GOT3 (cell line): ENCODE measurements around the gene TMEM123.
"Not testable (repeated sequence)": the region's sequence is repeated elsewhere in the genome, so short reads cannot be mapped to it uniquely, and the experiment has no call there.

ENCODE experiments used
- DNase-seq: peaks from one replicate; lab custom pipeline; 2025; ENCODE audit warnings: mixed read lengths; lab: John Stamatoyannopoulos, UW

The TMEM123 gene

GRCh38 chr11:102448869-102449224 lies 3.7 kb downstream of the TMEM123 start:
- no peak for DNase-seq

GRCh38 chr11:102447941-102448868 lies 4.4 kb downstream of the TMEM123 start:
- no peak for DNase-seq

GRCh38 chr11:102447193-102447592 lies 5.4 kb downstream of the TMEM123 start:
- no peak for DNase-seq

GRCh38 chr11:102446606-102447005 lies 6.0 kb downstream of the TMEM123 start:
- no peak for DNase-seq

- DNase-seq: not testable (repeated sequence)
Measured at GRCh38 chr11:102444693-102445092, 7.9 kb downstream of the TMEM123 start.

- not testable (repeated sequence) for DNase-seq
Measured at GRCh38 chr11:102444142-102444541, 8.4 kb downstream of the TMEM123 start.

GRCh38 chr11:102439063-102439363 lies 13.6 kb downstream of the TMEM123 start:
- DNase-seq: not testable (repeated sequence)

- no peak for DNase-seq
Measured at GRCh38 chr11:102438311-102439062, 14.1 kb downstream of the TMEM123 start.

- DNase-seq: no peak
Measured at GRCh38 chr11:102437727-102438126, 14.8 kb downstream of the TMEM123 start.

- DNase-seq: no peak
Measured at GRCh38 chr11:102436976-102437375, 15.6 kb downstream of the TMEM123 start.

- no peak for DNase-seq
Measured at GRCh38 chr11:102436561-102436960, 16.0 kb downstream of the TMEM123 start.

- DNase-seq: no peak
Measured at GRCh38 chr11:102435688-102436087, 16.9 kb downstream of the TMEM123 start.

- not testable (repeated sequence) for DNase-seq
Measured at GRCh38 chr11:102433571-102433970, 19.0 kb downstream of the TMEM123 start.

- DNase-seq: not testable (repeated sequence)
Measured at GRCh38 chr11:102432560-102432959, 20.0 kb downstream of the TMEM123 start.

- DNase-seq: no peak
Measured at GRCh38 chr11:102431404-102431803, 21.2 kb downstream of the TMEM123 start.

- DNase-seq: no peak
Measured at GRCh38 chr11:102430158-102430836, 22.3 kb downstream of the TMEM123 start.

- DNase-seq: no peak
Measured at GRCh38 chr11:102429691-102430090, 22.9 kb downstream of the TMEM123 start.

GRCh38 chr11:102429226-102429625 lies 23.3 kb downstream of the TMEM123 start:
- no peak for DNase-seq

GRCh38 chr11:102428696-102429095 lies 23.9 kb downstream of the TMEM123 start:
- DNase-seq: no peak

- no peak for DNase-seq
Measured at GRCh38 chr11:102427068-102427467, 25.5 kb downstream of the TMEM123 start.

- DNase-seq: no peak
Measured at GRCh38 chr11:102426570-102426969, 26.0 kb downstream of the TMEM123 start.

GRCh38 chr11:102426000-102426399 lies 26.6 kb downstream of the TMEM123 start:
- DNase-seq: no peak

GRCh38 chr11:102423936-102424335 lies 28.6 kb downstream of the TMEM123 start:
- DNase-seq: no peak
